DOHH2 (cell line): ENCODE measurements around the gene SLC27A2.

ENCODE experiments used
- H3F3A ChIP-seq: fragments of 200-600 bp; sonication (generic), shearing (Covaris generic); 2 replicates; pipeline ENCODE4 v1.6.0; 2016; ENCODE audit warnings: antibody characterized with exemption, mild to moderate bottlenecking; ENCODE audit not compliant: control insufficient read depth, insufficient read depth
- H3K27ac ChIP-seq: fragments of 200-600 bp; sonication (generic); 2 replicates; pipeline ENCODE4 v1.5.1; 2014; ENCODE audit warnings: low read depth, mild to moderate bottlenecking, low read length, moderate library complexity
- H3K27me3 ChIP-seq: fragments of 200-600 bp; sonication (generic); 2 replicates; pipeline ENCODE4 v1.6.1; 2014; ENCODE audit warnings: mild to moderate bottlenecking, low read length, mixed read lengths; ENCODE audit not compliant: control insufficient read depth
- H3K36me3 ChIP-seq: fragments of 200-600 bp; sonication (generic); 2 replicates; pipeline ENCODE4 v1.6.1; 2014; ENCODE audit warnings: mild to moderate bottlenecking, low read length, moderate library complexity, mixed read lengths; ENCODE audit not compliant: control insufficient read depth
- H3K4me1 ChIP-seq: fragments of 200-600 bp; sonication (generic); 2 replicates; pipeline ENCODE4 v1.6.1; 2014; ENCODE audit warnings: mild to moderate bottlenecking, low read length, mixed read lengths; ENCODE audit not compliant: control insufficient read depth
- H3K4me2 ChIP-seq: fragments of 200-600 bp; sonication (generic); 2 replicates; pipeline ENCODE4 v1.6.0; 2014; ENCODE audit warnings: mild to moderate bottlenecking, low read length, moderate library complexity
- H3K4me3 ChIP-seq: fragments of 200-600 bp; sonication (generic); 2 replicates; pipeline ENCODE4 v1.5.1; 2014; ENCODE audit warnings: mild to moderate bottlenecking, low read length, mixed read lengths
- H3K79me2 ChIP-seq: fragments of 200-600 bp; sonication (generic); 2 replicates; pipeline ENCODE4 v1.6.1; 2014; ENCODE audit warnings: mild to moderate bottlenecking, low read length, mixed read lengths; ENCODE audit not compliant: control insufficient read depth
- H3K9me2 ChIP-seq: fragments of 200-600 bp; sonication (generic); replicated peaks from 2 replicates; pipeline ENCODE4 v1.6.1; 2014; ENCODE audit warnings: mild to moderate bottlenecking, low read length, mixed read lengths; ENCODE audit not compliant: control insufficient read depth
- H3K9me3 ChIP-seq: fragments of 200-600 bp; sonication (generic); 2 replicates; pipeline ENCODE4 v1.6.1; 2014; ENCODE audit warnings: antibody characterized with exemption, low read length, mixed read lengths; ENCODE audit not compliant: control insufficient read depth, insufficient read depth
- H4K20me1 ChIP-seq: fragments of 200-600 bp; sonication (generic); 2 replicates; pipeline ENCODE4 v1.6.0; 2014; ENCODE audit warnings: low read depth, mild to moderate bottlenecking, antibody characterized with exemption, low read length, moderate library complexity; ENCODE audit not compliant: control insufficient read depth, insufficient read depth
- CTCF ChIP-seq: fragments of 200-600 bp; sonication (generic); IDR thresholded peaks from one replicate; pipeline ENCODE4 v1.5.1; 2014; ENCODE audit warnings: antibody characterized with exemption, mild to moderate bottlenecking, low read depth, low read length; ENCODE audit not compliant: poor library complexity, severe bottlenecking
- EZH2phosphoT487 ChIP-seq: fragments of 200-600 bp; sonication (generic); IDR thresholded peaks from 2 replicates; pipeline ENCODE4 v1.6.1; 2017; ENCODE audit warnings: borderline replicate concordance, mild to moderate bottlenecking, antibody characterized with exemption, low read length, moderate library complexity, mixed read lengths

SLC27A2 gene

GRCh38 chr15:50137330-50137761 is 44.6 kb upstream of the SLC27A2 start:
- no peak for TF ChIP-seq CTCF
- no peak for TF ChIP-seq EZH2phosphoT487
- Histone ChIP-seq H3F3A (no peaks in the 10 kb centered on the region), H3K79me2 (no peaks in the 10 kb centered on the region), H3K9me2 (no peaks in the 10 kb centered on the region), H3K9me3 (no peaks in the 10 kb centered on the region), H3K36me3 (no peaks in the 10 kb centered on the region), H3K27ac (no peak overlapping the region), H3K4me3 (no peak overlapping the region), H3K27me3 (peaks cover 8% of the 10 kb centered on the region), H4K20me1 (no peaks in the 10 kb centered on the region), H3K4me1 (no peaks in the 10 kb centered on the region), H3K4me2 (no peak overlapping the region)

- TF ChIP-seq CTCF = no peak
- no peak for TF ChIP-seq EZH2phosphoT487
- no peaks in the 10 kb centered on the region for H4K20me1 ChIP-seq
- no peak overlapping the region for H3K4me2 ChIP-seq
These were observed 44.1 kb upstream of the SLC27A2 start for GRCh38 chr15:50137893-50138292.

GRCh38 chr15:50138391-50138790 is 43.6 kb upstream of the SLC27A2 start:
- TF ChIP-seq CTCF (no peak), EZH2phosphoT487 (no peak)
- H3K27ac ChIP-seq = no peak overlapping the region
- no peaks in the 10 kb centered on the region for H3K9me2 ChIP-seq
- H3F3A ChIP-seq = no peaks in the 10 kb centered on the region
- no peaks in the 10 kb centered on the region for H3K36me3 ChIP-seq
- H4K20me1 ChIP-seq = no peaks in the 10 kb centered on the region
- no peak overlapping the region for H3K4me3 ChIP-seq
- H3K79me2 ChIP-seq = no peaks in the 10 kb centered on the region
- H3K4me2 ChIP-seq = no peak overlapping the region
- H3K9me3 ChIP-seq = no peaks in the 10 kb centered on the region
- H3K4me1 ChIP-seq = no peaks in the 10 kb centered on the region
- peaks cover 8% of the 10 kb centered on the region for H3K27me3 ChIP-seq

More at GRCh38 chr15:50137893-50138292, 44.1 kb upstream of the SLC27A2 start:
- H3F3A ChIP-seq = no peaks in the 10 kb centered on the region
- no peak overlapping the region for H3K27ac ChIP-seq
- no peaks in the 10 kb centered on the region for H3K4me1 ChIP-seq
- H3K9me2 ChIP-seq = no peaks in the 10 kb centered on the region
- H3K36me3 ChIP-seq = no peaks in the 10 kb centered on the region
- H3K9me3 ChIP-seq = no peaks in the 10 kb centered on the region
- H3K27me3 ChIP-seq = peaks cover 8% of the 10 kb centered on the region
- H3K79me2 ChIP-seq = no peaks in the 10 kb centered on the region
- no peak overlapping the region for H3K4me3 ChIP-seq
